Measurements from ENCODE around the gene C4orf50. TPM values are rescaled to one million over a fixed set of nuclear protein-coding genes. Genes with fewer than 3 reads are reported as not detected.

Gene C4orf50
- polyA plus RNA-seq, 1 donor from 2014 or later = 1.6 TPM

DNA sequence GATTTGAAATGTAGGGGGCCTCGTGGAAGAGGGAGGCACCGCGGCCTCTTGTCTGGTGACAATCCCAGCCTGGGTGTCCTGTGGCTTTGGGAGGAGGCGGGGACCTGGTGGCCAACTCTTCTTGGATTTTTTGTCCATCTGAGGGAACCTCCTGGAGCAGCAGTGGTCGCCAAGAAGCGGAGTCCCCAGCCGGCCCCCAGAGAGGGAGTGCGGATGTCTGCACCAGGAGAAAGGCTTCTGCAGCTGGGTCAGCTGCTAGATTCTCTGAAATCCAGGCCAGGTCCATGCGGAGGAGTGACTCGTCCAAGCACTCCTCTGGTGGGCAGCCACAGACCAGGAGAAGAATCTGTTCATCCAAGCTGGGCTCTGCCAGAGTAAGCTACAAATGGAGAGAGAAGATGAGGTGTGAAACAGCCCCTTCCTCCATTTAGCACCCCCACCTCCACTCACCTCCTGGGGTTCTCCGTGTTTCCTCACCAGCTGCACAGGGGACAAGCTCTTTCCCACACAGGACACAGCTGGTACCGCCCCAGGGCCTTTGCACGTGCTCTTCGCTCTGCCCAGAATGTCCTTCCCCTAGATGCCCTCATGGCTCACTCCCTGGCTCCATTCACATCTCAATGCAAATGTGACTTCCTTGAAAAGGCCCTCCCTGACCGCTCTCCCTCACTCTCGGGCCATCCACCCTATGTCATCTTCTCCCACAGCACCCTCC is 27.6 kb downstream of the C4orf50 start:
- H2AFZ ChIP-seq (ENCODE audit: low read depth, low read length) = no peak overlapping the region
- no peak overlapping the region for H3K9ac ChIP-seq (ENCODE audit: low read length)
- H3F3A ChIP-seq (ENCODE audit: insufficient read depth, low read length, poor library complexity, severe bottlenecking) = no peaks in the 10 kb centered on the region
- H3K79me2 ChIP-seq (replicated peaks; ENCODE audit: insufficient read depth, low read length) = no peaks in the 10 kb centered on the region
- H3K4me3 ChIP-seq (ENCODE audit: low read length) = no peak overlapping the region
- H3K27ac ChIP-seq (ENCODE audit: low read length) = no peak overlapping the region
- TF ChIP-seq EP300 (conservative IDR thresholded peaks at IDR 0.05; ENCODE audit: poor library complexity, severe bottlenecking) (no peak), TAF1 (IDR thresholded peaks at IDR 0.05; ENCODE audit: low read depth) (no peak), RAD21 (conservative IDR thresholded peaks at IDR 0.05) (no peak), EZH2 (IDR thresholded peaks at IDR 0.05; ENCODE audit: borderline replicate concordance, insufficient read depth, low read length, poor library complexity, severe bottlenecking) (no peak), SMC3 (conservative IDR thresholded peaks at IDR 0.05; ENCODE audit: poor library complexity) (no peak), MXI1 (conservative IDR thresholded peaks at IDR 0.05; ENCODE audit: poor library complexity, severe bottlenecking) (no peak), POLR2AphosphoS5 (IDR thresholded peaks at IDR 0.05) (no peak)
- TF ChIP-seq, protein P1, sequence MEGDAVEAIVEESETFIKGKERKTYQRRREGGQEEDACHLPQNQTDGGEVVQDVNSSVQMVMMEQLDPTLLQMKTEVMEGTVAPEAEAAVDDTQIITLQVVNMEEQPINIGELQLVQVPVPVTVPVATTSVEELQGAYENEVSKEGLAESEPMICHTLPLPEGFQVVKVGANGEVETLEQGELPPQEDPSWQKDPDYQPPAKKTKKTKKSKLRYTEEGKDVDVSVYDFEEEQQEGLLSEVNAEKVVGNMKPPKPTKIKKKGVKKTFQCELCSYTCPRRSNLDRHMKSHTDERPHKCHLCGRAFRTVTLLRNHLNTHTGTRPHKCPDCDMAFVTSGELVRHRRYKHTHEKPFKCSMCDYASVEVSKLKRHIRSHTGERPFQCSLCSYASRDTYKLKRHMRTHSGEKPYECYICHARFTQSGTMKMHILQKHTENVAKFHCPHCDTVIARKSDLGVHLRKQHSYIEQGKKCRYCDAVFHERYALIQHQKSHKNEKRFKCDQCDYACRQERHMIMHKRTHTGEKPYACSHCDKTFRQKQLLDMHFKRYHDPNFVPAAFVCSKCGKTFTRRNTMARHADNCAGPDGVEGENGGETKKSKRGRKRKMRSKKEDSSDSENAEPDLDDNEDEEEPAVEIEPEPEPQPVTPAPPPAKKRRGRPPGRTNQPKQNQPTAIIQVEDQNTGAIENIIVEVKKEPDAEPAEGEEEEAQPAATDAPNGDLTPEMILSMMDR (IDR thresholded peaks at IDR 0.05; ENCODE audit: poor library complexity, severe bottlenecking) = no peak
- TF ChIP-seq, protein P2, sequence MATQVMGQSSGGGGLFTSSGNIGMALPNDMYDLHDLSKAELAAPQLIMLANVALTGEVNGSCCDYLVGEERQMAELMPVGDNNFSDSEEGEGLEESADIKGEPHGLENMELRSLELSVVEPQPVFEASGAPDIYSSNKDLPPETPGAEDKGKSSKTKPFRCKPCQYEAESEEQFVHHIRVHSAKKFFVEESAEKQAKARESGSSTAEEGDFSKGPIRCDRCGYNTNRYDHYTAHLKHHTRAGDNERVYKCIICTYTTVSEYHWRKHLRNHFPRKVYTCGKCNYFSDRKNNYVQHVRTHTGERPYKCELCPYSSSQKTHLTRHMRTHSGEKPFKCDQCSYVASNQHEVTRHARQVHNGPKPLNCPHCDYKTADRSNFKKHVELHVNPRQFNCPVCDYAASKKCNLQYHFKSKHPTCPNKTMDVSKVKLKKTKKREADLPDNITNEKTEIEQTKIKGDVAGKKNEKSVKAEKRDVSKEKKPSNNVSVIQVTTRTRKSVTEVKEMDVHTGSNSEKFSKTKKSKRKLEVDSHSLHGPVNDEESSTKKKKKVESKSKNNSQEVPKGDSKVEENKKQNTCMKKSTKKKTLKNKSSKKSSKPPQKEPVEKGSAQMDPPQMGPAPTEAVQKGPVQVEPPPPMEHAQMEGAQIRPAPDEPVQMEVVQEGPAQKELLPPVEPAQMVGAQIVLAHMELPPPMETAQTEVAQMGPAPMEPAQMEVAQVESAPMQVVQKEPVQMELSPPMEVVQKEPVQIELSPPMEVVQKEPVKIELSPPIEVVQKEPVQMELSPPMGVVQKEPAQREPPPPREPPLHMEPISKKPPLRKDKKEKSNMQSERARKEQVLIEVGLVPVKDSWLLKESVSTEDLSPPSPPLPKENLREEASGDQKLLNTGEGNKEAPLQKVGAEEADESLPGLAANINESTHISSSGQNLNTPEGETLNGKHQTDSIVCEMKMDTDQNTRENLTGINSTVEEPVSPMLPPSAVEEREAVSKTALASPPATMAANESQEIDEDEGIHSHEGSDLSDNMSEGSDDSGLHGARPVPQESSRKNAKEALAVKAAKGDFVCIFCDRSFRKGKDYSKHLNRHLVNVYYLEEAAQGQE (IDR thresholded peaks at IDR 0.05; ENCODE audit: borderline replicate concordance) = no peak
- no peaks in the 10 kb centered on the region for H3K27me3 ChIP-seq (ENCODE audit: insufficient read depth, low read depth, low read length)
- H3K36me3 ChIP-seq (ENCODE audit: insufficient read depth, low read length) = no peaks in the 10 kb centered on the region
- H3K9me2 ChIP-seq (ENCODE audit: insufficient read depth, low read length) = no peaks in the 10 kb centered on the region
- H3K9me3 ChIP-seq (ENCODE audit: low read length) = no peaks in the 10 kb centered on the region
- H4K20me1 ChIP-seq (ENCODE audit: insufficient read depth) = no peaks in the 10 kb centered on the region
- H3K4me2 ChIP-seq (ENCODE audit: low read length) = no peak overlapping the region

DNA sequence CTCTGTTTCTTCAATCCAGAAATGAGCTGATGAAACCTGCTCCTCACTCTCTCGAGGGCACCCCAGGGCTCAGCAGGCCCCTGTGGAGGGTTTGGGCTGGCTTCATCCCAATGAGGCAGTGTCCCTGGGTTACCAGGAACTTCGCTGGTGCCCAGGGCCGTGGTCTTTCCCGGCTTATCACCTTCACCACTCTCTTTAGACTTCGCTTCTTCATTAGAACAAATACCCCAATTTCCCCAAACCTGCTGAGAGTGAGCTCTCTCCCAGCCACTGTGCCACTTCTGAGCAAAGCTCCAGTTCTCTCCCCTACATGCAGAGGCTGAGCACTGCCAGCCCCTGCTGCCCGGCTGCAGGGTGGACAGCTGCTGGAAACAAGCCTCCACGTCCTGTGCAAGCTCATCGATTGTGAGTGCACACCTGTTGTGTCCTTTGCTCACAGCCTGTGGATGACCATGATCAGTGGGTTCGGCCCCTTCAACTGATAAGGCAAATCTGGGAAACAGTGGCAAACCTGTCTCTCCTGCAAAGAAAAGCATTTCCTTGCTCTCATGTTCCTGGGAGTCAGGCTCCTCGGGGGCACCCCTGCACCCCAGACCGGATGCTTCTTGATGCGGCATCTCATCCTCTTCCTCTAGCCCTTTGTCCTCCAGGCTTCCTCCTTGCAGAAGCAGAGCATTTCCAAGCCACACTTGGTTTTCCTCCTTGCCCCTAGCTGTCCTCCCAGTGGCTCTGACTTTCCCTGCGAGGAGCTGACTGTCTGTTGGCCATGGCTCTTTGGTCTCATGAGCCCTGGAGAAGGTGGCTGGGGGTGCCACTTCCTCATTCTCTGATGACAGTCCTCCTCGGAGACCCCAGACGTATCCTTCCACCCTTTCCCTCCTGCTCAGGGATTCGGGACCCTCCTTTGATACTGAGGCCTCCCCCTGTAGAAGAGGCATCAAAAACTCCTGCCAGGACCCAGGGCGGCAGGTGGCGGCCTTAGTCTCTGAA is 28.7 kb downstream of the C4orf50 start:
- H3K4me2 ChIP-seq (ENCODE audit: low read length) = no peak overlapping the region
- H4K20me1 ChIP-seq (ENCODE audit: insufficient read depth) = no peaks in the 10 kb centered on the region
- no peaks in the 10 kb centered on the region for H3K9me3 ChIP-seq (ENCODE audit: low read length)
- no peaks in the 10 kb centered on the region for H3K9me2 ChIP-seq (ENCODE audit: insufficient read depth, low read length)
- H3K27ac ChIP-seq (ENCODE audit: low read length) = no peak overlapping the region
- H3K9ac ChIP-seq (ENCODE audit: low read length) = no peak overlapping the region
- H3K36me3 ChIP-seq (ENCODE audit: insufficient read depth, low read length) = no peaks in the 10 kb centered on the region
- no peak overlapping the region for H2AFZ ChIP-seq (ENCODE audit: low read depth, low read length)
- no peaks in the 10 kb centered on the region for H3F3A ChIP-seq (ENCODE audit: insufficient read depth, low read length, poor library complexity, severe bottlenecking)
- TF ChIP-seq, protein P2 (IDR thresholded peaks at IDR 0.05; ENCODE audit: borderline replicate concordance) = no peak
- TF ChIP-seq EZH2 (IDR thresholded peaks at IDR 0.05; ENCODE audit: borderline replicate concordance, insufficient read depth, low read length, poor library complexity, severe bottlenecking) (no peak), POLR2AphosphoS5 (IDR thresholded peaks at IDR 0.05) (no peak), MXI1 (conservative IDR thresholded peaks at IDR 0.05; ENCODE audit: poor library complexity, severe bottlenecking) (no peak)
- no peaks in the 10 kb centered on the region for H3K79me2 ChIP-seq (replicated peaks; ENCODE audit: insufficient read depth, low read length)
- no peak overlapping the region for H3K4me3 ChIP-seq (ENCODE audit: low read length)
- no peaks in the 10 kb centered on the region for H3K27me3 ChIP-seq (ENCODE audit: insufficient read depth, low read depth, low read length)
